Measurements from ENCODE around the gene SEMA5A. TPM values are rescaled to one million over a fixed set of nuclear protein-coding genes. Genes with fewer than 3 reads are reported as not detected.

The SEMA5A gene
- total RNA-seq, 3 donors from 2014 or later = 3.0 to 35.4 (median 25.9) TPM

GRCh38 chr5:9498541-9499497 is 47.1 kb downstream of the SEMA5A start:
- intact Hi-C loops (cut with DNase I; ENCODE audit: low total_unique reads) = no loop called here
- DNase-seq (ENCODE audit: low spot score in 2 of 2) = no peak
- H3K4me1 ChIP-seq = no peaks in the 10 kb centered on the region
- no peaks in the 10 kb centered on the region for H3K9me3 ChIP-seq
- no peak overlapping the region for H3K4me3 ChIP-seq
- no peaks in the 10 kb centered on the region for H3K36me3 ChIP-seq
- no peak overlapping the region for H3K27ac ChIP-seq
- TF ChIP-seq POLR2AphosphoS5 (IDR thresholded peaks at IDR 0.05) (no peak), POLR2A (IDR thresholded peaks at IDR 0.05) (no peak), CTCF (IDR thresholded peaks at IDR 0.05) (no peak)
- H3K27me3 ChIP-seq = no peaks in the 10 kb centered on the region

GRCh38 chr5:9497347-9497746 is 48.5 kb downstream of the SEMA5A start:
- no peak for DNase-seq (ENCODE audit: low spot score in 2 of 2)
- Histone ChIP-seq H3K36me3 (no peaks in the 10 kb centered on the region), H3K4me3 (no peak overlapping the region), H3K27ac (no peak overlapping the region), H3K4me1 (no peaks in the 10 kb centered on the region), H3K9me3 (no peaks in the 10 kb centered on the region), H3K27me3 (no peaks in the 10 kb centered on the region)
- TF ChIP-seq CTCF (IDR thresholded peaks at IDR 0.05) = no peak
- TF ChIP-seq POLR2AphosphoS5 (IDR thresholded peaks at IDR 0.05) = no peak
- TF ChIP-seq POLR2A (IDR thresholded peaks at IDR 0.05) = no peak
- intact Hi-C loops (cut with DNase I; ENCODE audit: low total_unique reads) = no loop called here

GRCh38 chr5:9496801-9497200 is 49.1 kb downstream of the SEMA5A start:
- Histone ChIP-seq H3K4me1 (no peaks in the 10 kb centered on the region), H3K36me3 (no peaks in the 10 kb centered on the region), H3K9me3 (no peaks in the 10 kb centered on the region), H3K27me3 (no peaks in the 10 kb centered on the region), H3K27ac (no peak overlapping the region), H3K4me3 (no peak overlapping the region)
- TF ChIP-seq POLR2A (IDR thresholded peaks at IDR 0.05) (no peak), CTCF (IDR thresholded peaks at IDR 0.05) (no peak), POLR2AphosphoS5 (IDR thresholded peaks at IDR 0.05) (no peak)
- intact Hi-C loops (cut with DNase I; ENCODE audit: low total_unique reads) = no loop called here
- no peak for DNase-seq (ENCODE audit: low spot score in 2 of 2)

GRCh38 chr5:9495121-9495520 is 50.8 kb downstream of the SEMA5A start:
- no peaks in the 10 kb centered on the region for H3K27me3 ChIP-seq
- H3K27ac ChIP-seq = no peak overlapping the region
- H3K9me3 ChIP-seq = no peaks in the 10 kb centered on the region
- TF ChIP-seq CTCF (IDR thresholded peaks at IDR 0.05) = no peak
- TF ChIP-seq POLR2AphosphoS5 (IDR thresholded peaks at IDR 0.05) = no peak
- no peak for TF ChIP-seq POLR2A (IDR thresholded peaks at IDR 0.05)
- no peak for DNase-seq (ENCODE audit: low spot score in 2 of 2)
- H3K4me1 ChIP-seq = no peaks in the 10 kb centered on the region
- H3K4me3 ChIP-seq = no peak overlapping the region
- no peaks in the 10 kb centered on the region for H3K36me3 ChIP-seq
- intact Hi-C loops (cut with DNase I; ENCODE audit: low total_unique reads) = no loop called here

- DNase-seq (ENCODE audit: low spot score in 2 of 2) = no peak
- TF ChIP-seq POLR2AphosphoS5 (IDR thresholded peaks at IDR 0.05) (no peak), POLR2A (IDR thresholded peaks at IDR 0.05) (no peak), CTCF (IDR thresholded peaks at IDR 0.05) (no peak)
- no peaks in the 10 kb centered on the region for H3K36me3 ChIP-seq
- no peaks in the 10 kb centered on the region for H3K4me1 ChIP-seq
- H3K4me3 ChIP-seq = no peak overlapping the region
- no peaks in the 10 kb centered on the region for H3K9me3 ChIP-seq
- H3K27me3 ChIP-seq = no peaks in the 10 kb centered on the region
- intact Hi-C loops (cut with DNase I; ENCODE audit: low total_unique reads) = no loop called here
- no peak overlapping the region for H3K27ac ChIP-seq
Measured at GRCh38 chr5:9494301-9494700, 51.6 kb downstream of the SEMA5A start.

Data from breast epithelium (tissue), 4 donors.